Cardiac fibroblast (primary cell): Measurements from ENCODE around the gene PSAP.

ENCODE experiments used
- DNase-seq, 2 donors: peaks; one replicate each; pipeline versions ENCODE4 v3.0.0 to v3.0.0-alpha.2; 2010; ENCODE audit warnings: low read depth in 2 of 2
- H3K4me3 ChIP-seq, 2 donors: replicated peaks in 1 of 2; 1 replicate in 1 of 2; 2 replicates in 1 of 2; pipeline ENCODE4 v1.5.1; 2011; ENCODE audit warnings: low read depth in 2 of 2, low read length in 2 of 2, mild to moderate bottlenecking in 2 of 2, moderate library complexity in 1 of 2
- CTCF ChIP-seq: IDR thresholded peaks from one replicate; pipeline ENCODE4 v1.5.1; 2011; ENCODE audit warnings: low read depth, mild to moderate bottlenecking, low read length, inconsistent platforms

PSAP gene

GRCh38 chr10:71816936-71817618 lies 34.0 kb downstream of the PSAP start:
- H3K4me3 ChIP-seq = no peak overlapping the region
- DNase-seq = no peak
- TF ChIP-seq CTCF = no peak

DNA sequence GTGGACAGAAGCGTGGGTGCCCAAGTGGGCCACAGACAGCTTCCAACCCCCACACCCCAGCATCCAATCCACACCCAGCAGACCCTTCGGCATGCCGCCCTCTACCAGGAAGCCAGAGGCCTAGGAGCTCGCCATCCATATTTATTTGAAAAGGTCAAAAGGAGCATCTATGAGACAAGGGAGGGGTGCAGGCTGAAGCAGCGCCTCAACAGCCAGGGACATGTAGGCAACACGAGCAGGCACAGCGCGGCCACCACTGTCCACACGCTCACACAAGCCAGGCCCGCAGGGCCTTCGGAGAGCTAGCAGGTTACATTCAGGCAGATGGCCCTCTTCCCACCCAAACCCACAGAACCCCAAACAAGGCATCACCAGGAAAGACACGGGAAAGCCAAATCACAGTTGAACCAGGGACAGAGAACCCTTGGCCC lies 34.6 kb downstream of the PSAP start:
- no peak for TF ChIP-seq CTCF
- H3K4me3 ChIP-seq = no peak overlapping the region
- DNase-seq = no peak

- no peak for DNase-seq
- no peak for TF ChIP-seq CTCF
- no peak overlapping the region for H3K4me3 ChIP-seq
Observed at GRCh38 chr10:71815515-71816130, 35.4 kb downstream of the PSAP start.

DNA sequence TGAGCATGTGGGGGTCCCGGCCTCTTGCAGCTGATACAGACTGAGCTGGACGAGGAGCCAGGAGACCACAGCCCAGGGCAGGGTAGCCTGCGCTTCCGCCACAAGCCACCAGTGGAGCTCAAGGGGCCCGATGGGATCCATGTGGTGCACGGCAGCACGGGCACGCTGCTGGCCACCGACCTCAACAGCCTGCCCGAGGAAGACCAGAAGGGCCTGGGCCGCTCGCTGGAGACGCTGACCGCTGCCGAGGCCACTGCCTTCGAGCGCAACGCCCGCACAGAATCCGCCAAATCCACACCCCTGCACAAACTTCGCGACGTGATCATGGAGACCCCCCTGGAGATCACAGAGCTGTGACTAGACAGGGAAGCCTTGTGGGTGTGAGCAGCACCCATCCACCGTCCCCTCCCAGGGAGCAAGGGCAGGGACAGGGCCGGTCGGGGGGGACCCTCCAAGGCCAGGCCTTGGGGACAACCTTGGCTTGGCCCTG lies 36.1 kb downstream of the PSAP start:
- no peak for TF ChIP-seq CTCF
- no peak overlapping the region for H3K4me3 ChIP-seq

GRCh38 chr10:71812913-71813590 lies 38.0 kb downstream of the PSAP start:
- TF ChIP-seq CTCF = no peak
- DNase-seq = no peak
- no peak overlapping the region for H3K4me3 ChIP-seq

More for the DNA sequence above, 36.1 kb downstream of the PSAP start:
- DNase-seq = no peak

GRCh38 chr10:71812016-71812912 lies 38.8 kb downstream of the PSAP start:
- H3K4me3 ChIP-seq = no peak overlapping the region
- DNase-seq = peak; percentile 52 to 66
- peak; percentile 89 for TF ChIP-seq CTCF
